AML-193 (cell line): ENCODE results near the gene TPRG1.
"Not testable (repeated sequence)": the region's sequence is repeated elsewhere in the genome, so short reads cannot be mapped to it uniquely, and the experiment has no call there.

Experiments used
- DNase-seq, 2 experiments: peaks; one replicate each; lab custom pipeline; 2025; lab: John Stamatoyannopoulos, UW

Gene TPRG1

DNA sequence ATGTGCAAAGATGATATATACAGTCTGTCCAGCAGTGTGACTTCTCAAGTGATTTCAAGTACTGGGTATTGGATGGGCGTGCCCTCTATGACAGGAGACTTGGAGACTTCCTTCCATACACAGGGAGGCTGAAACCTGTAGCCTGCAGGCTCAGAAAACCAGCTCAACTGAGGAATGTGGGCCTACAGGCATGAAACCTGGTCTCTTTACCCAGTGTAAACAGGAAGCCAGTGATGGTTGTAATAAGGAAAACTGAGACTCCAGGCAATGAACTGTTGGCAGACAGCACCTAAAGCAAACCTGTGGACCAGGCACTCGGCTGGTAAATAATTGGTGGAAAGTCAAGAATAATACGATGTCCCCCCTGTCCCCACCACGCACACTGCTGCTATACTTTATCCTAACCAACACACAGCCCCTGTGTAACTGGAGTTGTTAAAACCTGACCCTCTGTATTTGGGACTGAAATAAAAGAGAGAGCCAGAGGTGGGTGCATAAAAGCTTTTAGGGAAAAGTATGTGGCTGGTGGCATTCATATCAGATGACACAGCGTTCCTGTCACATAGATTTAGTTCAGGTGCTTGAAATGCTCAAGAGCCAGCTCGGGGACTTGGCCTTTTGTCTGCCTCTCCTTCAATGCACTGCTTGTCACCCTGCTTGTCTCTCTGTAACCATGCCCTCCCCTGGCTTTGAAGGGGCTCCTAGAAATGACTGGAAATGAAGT is 144.7 kb downstream of the TPRG1 start:
- no peak for DNase-seq

DNA sequence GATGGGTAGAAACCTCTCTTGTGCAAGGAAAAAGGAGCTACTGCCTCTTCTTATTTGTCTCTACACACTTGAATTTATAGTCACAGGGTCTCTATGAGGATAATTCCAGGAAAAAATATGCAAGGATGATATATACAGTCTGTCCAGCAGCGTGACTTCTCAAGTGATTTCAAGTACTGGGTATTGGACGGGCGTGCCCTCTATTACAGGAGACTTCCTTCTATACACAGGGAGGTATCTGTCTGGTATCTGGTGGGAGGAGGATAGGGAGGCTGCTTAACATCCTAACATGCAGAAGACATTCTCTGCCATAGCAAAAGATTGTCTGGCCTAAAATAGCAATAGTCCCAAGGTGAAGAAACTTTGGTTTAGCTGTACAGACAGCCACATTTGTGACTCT is 146.1 kb downstream of the TPRG1 start:
- no peak for DNase-seq

DNA sequence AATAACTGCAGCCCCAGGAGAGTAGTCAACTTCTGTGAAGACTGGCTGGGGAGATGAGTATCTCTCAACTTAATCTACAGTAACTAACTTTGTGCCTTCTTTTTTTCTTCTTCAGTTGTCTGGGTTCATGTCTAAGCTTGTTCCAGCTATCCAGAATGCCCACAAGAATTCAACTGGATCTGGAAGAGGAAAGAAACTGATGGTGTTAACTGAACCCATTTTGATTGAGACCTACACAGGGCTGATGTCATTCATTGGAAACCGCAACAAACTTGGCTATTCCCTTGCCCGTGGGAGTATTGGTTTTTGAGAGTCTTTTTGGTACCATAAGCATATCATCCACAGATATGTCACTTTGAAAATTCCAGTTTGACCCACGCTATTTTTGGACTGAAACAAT is 148.7 kb downstream of the TPRG1 start:
- no peak for DNase-seq

DNA sequence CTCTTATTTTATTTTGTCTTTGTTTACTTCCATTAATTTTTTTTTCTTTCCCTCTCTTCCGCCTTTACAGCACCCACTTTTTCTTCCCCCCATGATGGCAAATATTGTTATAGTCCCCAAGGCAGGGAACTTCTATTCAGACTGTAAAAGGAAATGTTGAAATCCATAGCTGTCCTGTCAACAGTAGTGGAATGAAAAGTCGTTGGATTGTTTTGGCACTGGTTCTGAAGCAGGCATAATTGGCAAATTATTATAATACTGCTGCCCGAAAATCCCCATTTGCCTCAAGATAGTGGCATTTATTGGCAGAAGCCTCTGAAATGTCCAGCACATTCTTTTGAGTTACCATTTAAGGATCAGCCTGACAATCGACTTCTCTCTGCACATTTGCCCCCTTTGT is 150.6 kb downstream of the TPRG1 start:
- DNase-seq = peak; percentile 60 to 70

DNA sequence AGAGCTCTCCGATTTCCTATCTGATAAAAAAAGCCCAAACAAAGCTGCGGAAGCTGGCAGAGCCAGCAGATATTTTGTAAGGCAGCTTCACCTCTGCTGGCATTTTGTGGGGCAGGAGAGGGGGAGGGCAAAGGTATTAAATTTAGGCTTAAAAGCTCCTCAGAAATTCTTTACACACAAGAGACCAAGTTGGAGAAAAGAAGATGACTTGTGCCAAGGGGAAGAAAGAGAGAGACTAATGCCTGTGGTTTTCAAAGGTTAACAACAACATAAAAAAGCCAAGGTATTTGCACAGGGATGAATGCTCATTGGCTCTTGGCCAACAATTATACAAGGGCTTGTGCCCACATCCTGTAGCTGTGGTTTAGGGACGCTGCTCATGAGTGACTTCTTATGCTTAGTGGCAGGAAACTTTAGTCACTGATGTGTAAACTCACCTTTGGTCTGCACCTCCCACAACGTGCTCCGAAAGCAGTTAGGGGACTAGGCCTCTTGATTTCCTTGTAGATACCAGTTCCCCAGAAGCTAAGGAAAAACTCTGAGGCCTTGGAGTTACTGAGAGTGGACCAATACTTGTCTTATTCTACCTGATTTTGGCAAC is 152.9 kb downstream of the TPRG1 start:
- DNase-seq = peak; percentile 99

DNA sequence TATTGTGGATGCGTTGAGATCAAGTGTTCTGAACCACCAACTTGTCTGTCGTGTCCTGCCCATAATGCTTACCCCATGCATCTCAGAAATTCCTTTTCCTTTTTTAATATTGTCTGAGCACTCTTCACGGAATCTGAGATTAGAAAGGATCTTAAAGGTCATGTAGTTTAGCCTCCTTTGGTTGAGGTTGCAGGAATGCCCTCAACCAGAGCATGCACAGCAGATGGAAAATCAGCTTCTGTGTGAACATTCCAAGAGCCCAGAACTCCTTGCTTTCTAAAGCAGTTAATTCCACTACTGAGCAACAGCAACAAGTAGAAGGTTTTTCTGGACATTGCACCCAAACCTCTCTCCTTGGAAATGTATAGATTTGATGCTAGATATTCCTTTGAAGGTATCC is 153.7 kb downstream of the TPRG1 start:
- no peak for DNase-seq

DNA sequence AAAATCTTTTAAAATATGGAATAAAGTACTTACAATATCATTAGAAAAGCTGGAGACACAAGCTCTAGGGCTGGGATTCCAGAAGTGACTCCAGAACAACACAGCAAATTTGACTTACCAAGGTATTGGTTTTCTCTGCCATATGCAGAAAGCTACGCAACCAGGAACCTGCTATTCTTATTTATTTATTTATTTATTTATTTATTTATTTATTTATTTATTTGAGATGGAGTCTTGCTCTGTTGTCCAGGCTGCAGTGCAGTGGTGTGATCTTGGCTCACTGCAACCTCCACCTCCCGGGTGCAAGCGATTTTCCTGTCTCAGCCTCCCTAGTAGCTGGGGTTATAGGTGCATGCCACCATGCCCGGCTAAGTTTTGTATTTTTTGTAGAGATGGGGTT is 157.9 kb downstream of the TPRG1 start:
- DNase-seq = not testable (repeated sequence)

DNA sequence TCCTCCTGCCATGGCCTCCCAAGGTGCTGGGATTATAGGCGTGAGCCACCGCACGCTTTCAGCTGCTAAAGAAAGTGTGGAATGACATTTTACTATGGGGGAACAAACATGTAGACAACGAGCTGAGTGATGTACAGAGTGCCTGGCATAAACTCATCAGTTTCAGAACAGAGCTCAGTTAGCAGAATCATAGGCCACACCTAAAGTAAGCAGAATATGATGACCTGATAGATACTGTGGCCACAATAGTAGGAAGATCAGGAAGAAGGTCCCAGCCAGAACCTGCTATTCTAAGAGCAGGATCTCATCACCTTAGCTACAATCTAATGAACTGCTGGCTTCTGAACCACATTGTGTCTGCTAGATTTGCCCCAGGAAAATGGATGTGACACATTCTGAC is 158.3 kb downstream of the TPRG1 start:
- DNase-seq = no peak

DNA sequence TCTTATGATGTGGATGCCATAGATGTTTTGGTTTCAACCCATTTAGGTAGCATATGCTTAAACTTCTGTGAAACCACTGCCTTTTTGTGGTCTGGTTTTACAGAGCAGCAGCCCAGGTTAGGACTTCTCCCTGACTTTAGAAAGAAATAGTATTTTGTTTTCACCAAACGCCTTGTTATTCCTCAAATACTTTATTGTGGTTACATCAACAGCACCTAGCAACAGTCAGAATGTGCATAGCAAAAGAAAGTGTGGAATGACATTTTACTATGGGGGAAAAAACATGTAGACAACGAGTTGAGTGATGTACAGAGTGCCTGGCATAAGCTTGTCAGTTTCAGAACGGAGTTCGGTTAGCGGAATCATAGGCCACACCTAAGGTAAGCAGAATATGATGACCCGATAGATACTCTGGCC is 159.2 kb downstream of the TPRG1 start:
- DNase-seq = no peak

DNA sequence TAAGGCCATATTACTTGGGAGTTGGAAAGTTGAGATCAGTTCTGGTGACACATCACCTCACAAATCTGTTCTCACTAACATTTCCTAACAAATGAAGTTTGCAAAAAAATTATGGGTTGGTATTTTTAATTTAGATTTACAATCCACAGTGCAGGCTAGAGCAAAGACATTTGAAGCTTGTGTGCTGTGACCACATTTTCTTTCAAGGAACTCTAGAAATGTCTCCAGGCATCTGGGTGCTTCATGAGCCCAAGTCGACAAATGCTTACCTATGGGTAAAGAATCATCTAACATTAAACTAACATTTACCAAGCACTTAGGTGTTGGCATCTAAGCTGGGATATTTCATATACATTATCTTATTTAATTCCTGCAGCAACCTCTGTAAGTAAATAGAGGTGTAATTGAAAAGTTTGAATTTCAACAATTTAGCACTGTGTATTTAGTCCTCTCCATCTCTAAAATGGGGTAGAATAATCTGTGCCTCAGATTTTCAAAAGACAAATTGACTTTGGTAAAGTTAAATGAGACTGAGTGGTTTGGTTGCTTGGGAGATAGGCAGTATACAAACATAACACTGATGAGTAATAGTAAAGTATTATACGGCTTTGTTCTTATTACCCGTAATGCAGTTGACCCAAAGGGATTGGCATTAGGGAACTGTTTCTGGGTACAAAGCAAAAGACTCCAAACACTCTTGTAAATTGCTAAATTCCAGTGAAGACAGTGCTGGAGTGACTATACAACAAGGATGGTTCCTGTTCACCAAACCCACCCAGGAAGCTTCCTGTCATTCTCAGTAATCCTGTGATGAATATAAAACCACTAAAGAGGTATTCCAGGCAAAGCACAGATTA is 162.5 kb downstream of the TPRG1 start:
- DNase-seq = no peak

DNA sequence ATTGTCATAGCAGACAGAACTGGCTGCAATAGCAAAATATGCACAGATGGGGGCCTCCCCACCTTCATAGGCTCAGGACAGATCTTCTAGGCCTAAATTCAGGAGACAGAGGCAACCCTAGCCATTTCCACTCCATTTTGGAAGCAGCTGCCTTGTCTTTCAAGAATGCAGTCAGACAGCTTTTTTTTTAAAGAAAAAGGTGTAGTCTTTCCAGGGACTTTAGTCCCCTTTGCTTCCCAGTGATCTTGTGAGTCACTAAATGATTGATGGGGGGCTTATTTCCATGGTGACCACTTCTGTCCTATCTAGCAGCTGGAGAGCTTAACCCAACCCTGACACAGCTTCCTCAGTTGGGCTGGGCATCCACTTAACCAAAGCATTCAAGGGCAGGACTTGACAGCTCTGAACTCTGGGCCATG is 165.9 kb downstream of the TPRG1 start:
- DNase-seq = no peak

DNA sequence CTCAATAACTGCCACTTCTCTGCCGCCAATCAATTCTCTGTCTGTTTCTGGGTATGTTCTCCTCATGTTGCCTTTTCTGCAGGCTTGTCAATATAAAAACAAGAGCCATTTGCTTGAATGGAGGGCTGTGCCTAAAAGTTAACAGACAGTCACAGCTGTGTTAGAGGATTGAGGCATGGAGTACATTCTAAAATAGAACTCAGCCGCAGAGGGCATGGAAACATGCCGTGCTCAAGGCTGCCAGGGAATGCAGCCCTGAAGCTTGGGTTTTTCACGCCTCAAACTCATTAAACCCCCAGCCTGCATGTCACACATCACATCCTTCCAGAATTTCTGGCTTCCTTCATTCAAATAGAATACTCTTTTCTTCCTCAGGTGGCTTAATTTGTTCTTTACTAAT is 166.6 kb downstream of the TPRG1 start:
- DNase-seq = no peak

DNA sequence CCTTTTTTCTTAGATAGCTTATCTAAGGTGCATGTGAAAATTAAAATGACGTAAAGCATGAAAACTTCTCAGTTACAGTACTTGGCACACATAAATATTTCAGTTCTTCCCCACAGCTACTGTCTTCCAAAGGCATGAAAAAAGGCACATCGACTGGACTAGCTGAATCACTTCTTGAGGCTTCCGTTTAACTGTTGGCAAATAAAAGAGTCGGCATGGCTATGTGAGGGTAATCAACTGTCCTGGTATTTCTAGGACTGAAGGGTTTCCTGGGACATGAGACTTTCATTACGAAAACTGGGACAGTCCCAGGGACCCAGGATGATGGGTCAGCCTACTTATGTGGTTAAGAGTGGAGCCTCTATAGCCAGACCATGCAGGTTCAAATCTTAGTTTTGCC is 168.2 kb downstream of the TPRG1 start:
- DNase-seq = no peak

DNA sequence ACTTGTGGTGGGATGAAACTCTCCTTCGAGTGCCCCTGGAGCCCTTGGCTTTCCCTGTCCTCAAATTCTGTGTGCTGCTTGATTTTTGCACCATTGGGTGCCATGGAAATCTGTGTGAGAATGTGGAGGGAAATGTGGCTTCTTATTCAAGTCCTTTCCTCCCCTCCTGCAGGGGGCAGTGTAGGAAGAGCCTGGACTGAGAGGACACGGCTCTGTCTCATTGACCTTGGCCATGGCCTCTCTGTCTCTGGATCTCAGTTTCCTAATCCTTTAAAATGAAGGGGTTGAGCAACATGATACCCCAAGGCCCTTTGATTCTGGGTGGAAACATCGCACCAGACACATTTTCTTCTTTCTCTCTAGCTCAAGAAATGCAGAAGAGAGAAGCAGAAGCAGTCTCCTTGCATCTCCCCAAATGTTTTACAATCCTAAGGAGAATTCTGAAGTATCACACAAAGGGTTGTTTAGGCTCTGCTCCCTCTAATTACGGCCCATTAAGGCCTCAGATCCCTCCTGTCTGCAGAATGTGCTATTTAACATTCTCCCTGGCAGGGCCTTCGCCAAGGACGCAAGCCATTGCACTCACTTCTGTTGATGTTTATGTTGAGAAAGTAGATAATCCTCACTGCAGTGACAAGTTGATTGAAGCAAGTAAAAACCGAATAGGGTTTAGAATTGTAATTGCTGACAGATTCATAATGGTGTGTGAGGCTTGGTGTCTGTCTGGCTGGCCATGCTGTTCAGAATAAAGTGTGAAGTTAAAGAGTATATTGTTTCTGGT is 169.1 kb downstream of the TPRG1 start:
- DNase-seq = no peak

DNA sequence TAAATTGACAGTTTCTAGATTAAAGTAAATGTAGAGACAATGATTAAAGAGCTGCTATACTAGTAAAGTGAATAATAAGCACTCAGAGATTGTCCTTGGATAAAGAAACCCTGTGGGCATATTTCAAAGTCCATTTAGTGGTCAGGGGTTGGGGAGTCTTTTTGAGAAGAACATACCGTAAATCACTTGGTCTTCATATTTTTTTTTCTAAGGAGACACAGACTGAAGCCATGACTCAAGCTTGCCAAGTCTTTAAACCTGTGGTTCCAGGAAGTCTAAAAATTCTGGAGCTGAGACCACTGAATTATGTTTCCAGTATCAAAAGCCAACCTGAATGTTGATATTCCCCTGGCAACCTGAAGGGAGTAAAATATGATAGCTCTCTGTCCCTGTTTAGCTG is 171.0 kb downstream of the TPRG1 start:
- no peak for DNase-seq

DNA sequence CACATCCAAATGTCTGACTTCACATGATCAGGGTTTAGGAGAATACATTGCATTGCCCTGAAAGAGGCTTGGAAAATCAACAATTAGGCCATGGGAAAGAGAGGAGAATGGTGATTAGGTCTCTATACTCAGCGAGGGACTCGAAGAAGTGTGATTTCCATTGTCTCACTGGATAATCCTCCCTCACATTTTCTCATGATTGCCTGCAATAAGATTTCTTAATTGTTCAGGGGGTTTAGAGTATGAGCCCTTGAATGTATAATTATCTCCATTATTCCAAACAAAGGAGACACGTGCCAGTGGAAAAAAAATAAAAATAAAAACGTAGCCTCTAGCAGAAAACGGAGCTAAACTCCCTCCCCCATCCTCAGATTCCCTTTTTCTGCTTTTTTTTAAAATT is 173.2 kb downstream of the TPRG1 start:
- DNase-seq = no peak

DNA sequence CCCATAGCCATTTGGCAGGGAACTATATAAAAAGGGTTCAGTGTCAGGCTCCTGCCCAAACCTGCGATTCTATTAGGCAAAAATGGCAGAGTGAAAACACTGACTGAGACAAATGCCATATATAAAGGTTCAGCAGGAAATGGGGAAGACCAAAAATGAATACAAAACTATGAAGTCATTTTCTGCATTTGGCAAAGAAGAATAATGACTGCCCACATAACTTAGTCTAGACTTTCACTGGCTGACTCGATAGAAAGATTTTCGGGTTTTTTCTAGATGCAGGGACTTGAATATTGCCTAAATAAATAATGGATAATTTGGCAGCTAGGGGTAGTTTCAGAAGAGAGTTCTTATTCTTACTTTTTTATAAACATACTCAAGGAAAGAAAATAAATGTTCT is 178.0 kb downstream of the TPRG1 start:
- no peak for DNase-seq

DNA sequence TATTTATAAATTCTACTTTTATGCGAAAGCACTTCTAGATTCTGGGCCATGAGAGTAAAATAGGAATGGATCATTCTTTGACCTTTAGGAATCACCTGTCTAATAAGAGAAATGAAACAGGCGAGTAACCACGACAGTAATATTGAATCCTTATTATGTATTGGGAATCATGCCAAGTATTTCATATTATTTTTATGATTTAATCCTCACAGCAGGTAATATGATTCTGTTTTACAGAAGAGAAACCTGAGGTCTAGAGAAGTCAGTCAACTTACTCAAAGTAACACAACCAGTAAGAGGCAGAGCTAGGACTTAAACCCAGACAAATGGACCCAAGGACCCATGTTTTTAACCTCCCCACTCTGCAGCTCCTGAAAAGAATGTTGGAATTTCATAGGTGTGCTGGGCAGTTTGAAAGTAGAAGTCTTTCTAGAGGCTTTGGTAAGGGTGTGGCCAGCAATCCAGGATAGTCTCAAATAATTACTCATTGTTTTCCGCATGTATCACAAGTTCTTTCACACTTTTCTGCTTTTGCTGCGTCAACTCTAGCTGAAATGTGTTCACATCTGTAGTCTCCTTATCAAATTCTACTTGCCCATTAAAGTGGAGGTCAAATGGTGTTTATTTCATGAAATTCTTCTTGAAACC is 181.7 kb downstream of the TPRG1 start:
- DNase-seq = no peak

DNA sequence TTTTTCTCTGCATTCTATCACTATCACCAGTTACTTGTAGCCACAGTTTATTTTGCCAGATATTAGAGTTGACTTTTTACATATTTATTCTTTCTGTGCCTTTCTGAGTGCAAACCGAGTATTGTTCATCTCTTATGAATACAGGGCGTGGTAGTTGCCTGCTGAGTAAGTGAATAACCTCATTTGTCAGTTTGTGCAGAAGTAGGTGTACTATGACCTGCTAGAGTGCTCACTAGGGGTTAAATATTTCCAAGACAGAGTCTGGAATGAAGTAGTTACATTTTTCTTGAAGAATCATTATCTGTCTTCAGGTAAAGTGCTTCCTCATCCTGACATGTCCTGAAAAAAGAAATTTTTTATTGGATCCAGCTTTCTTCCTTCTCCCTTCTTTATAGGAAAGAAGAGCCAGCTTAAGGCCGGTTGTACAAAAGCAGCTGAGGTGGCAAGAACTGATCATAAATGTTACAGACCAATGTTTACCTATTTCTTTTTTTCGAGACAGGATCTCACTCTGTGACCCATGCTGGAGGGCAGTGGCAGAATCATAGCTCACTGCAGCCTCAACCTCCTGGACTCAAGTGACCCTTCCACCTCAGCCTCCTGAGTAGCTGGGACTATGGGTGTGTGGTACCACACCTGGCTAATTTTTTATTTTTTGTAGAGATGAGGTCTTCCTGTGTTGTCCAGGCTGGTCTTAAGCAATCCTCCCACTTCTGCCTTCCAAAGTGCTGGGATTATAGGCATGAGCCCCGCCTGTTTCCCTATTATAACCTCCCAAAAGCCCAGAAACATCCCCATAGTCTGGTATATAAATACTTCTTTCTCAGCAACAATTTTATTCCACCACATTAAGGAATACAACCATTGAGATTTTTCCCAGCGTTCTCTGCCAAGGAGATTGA is 182.5 kb downstream of the TPRG1 start:
- DNase-seq = no peak

DNA sequence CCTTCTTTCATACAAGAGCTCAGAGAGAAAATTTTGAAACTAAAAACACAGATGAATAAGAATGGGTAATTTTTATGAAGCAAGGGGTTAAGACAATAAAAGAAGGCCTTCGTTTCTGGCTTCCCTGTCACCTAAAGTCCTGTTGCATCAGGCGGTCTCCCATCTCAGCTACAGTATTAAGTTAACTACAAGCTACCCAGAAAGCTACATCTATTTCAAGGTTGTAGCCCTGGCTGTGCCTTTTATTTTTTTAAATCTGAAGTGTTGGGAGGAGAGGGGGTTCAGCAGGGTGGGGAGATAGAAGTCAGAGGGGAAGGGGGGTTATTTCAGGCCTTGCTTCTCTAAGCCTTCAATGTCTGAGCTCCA is 183.3 kb downstream of the TPRG1 start:
- DNase-seq = no peak
